Measurements from ENCODE around the gene SYNE2.

DNA sequence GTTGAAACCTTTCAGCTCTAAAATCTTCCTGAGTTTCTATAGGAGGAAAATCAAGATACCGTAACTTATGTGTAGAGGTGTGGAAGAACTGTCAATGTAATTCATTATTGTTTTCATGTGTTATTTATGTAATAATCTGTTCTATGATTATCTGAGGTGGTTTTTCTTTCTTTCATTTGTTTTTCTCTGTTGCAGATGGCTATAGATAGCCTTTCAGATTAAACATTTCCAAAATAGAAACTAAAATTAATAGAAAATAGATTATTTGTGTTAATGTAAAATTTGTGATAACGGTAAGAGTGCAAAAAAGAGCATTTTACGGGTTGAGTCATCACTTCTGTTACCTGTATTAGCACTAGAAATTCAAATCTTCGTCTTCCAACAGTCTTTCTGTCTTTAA, 128.8 kb downstream of the SYNE2 start:
- TF ChIP-seq, protein P1, sequence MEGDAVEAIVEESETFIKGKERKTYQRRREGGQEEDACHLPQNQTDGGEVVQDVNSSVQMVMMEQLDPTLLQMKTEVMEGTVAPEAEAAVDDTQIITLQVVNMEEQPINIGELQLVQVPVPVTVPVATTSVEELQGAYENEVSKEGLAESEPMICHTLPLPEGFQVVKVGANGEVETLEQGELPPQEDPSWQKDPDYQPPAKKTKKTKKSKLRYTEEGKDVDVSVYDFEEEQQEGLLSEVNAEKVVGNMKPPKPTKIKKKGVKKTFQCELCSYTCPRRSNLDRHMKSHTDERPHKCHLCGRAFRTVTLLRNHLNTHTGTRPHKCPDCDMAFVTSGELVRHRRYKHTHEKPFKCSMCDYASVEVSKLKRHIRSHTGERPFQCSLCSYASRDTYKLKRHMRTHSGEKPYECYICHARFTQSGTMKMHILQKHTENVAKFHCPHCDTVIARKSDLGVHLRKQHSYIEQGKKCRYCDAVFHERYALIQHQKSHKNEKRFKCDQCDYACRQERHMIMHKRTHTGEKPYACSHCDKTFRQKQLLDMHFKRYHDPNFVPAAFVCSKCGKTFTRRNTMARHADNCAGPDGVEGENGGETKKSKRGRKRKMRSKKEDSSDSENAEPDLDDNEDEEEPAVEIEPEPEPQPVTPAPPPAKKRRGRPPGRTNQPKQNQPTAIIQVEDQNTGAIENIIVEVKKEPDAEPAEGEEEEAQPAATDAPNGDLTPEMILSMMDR (IDR thresholded peaks at IDR 0.05), result no peak
- TF ChIP-seq POLR2A (IDR thresholded peaks at IDR 0.05), result no peak
